GM12873 (cell line): ENCODE data around the gene DLEU7.

Source experiments
- CTCF ChIP-seq: IDR thresholded peaks from 2 replicates; pipeline ENCODE4 v1.5.1; 2012; ENCODE audit warnings: low read depth, mild to moderate bottlenecking, moderate library complexity, low read length, control low read depth; ENCODE audit not compliant: insufficient read depth; ENCODE audit errors: missing control alignments

DLEU7 gene

GRCh38 chr13:50883728-50884127, 40.2 kb upstream of the DLEU7 start:
- no peak for TF ChIP-seq CTCF

- no peak for TF ChIP-seq CTCF
These were observed 39.4 kb upstream of the DLEU7 start for GRCh38 chr13:50882816-50883435.

GRCh38 chr13:50873991-50874390, 30.5 kb upstream of the DLEU7 start:
- TF ChIP-seq CTCF: no peak

- no peak for TF ChIP-seq CTCF
These were observed 30.0 kb upstream of the DLEU7 start for GRCh38 chr13:50873467-50873866.

GRCh38 chr13:50871405-50871804, 27.9 kb upstream of the DLEU7 start:
- no peak for TF ChIP-seq CTCF

- no peak for TF ChIP-seq CTCF
These were observed 24.1 kb upstream of the DLEU7 start for GRCh38 chr13:50867637-50867945.

GRCh38 chr13:50866817-50867636, 23.5 kb upstream of the DLEU7 start:
- TF ChIP-seq CTCF: no peak
